Measurements from ENCODE around the gene COL23A1.

Gene COL23A1

GRCh38 chr5:178473854-178474253, 116.3 kb downstream of the COL23A1 start:
- ChIA-PET CTCF (no interaction called here), POLR2A (no interaction called here)
- no peaks in the 10 kb centered on the region for H3K9me3 ChIP-seq (ENCODE audit: control insufficient read depth, insufficient read depth, low read depth, low read length)
- no peaks in the 10 kb centered on the region for H3K36me3 ChIP-seq (ENCODE audit: control insufficient read depth in 2 of 2, insufficient read depth in 1 of 2, low read length in 2 of 2)
- H3K27ac ChIP-seq (ENCODE audit: extremely low read depth, low read depth, low read length): no peak overlapping the region
- no peak overlapping the region for H3K4me3 ChIP-seq (ENCODE audit: low read depth, low read length)
- no peaks in the 10 kb centered on the region for H3K4me1 ChIP-seq (ENCODE audit: control insufficient read depth, insufficient read depth, low read length)
- TF ChIP-seq ZNF26 (tag by site-specific recombination; IDR thresholded peaks at IDR 0.05): no peak
- no peak for TF ChIP-seq ZNF223 (tag by site-specific recombination; IDR thresholded peaks at IDR 0.05)
- no peak for TF ChIP-seq GFI1B (tag by site-specific recombination; IDR thresholded peaks at IDR 0.05)
- no peak for TF ChIP-seq PATZ1 (tag by site-specific recombination; IDR thresholded peaks at IDR 0.05)
- no peak for TF ChIP-seq HOXD13 (CRISPR knock-in tag; IDR thresholded peaks at IDR 0.05; ENCODE audit: borderline replicate concordance)
- TF ChIP-seq ZNF660 (tag by site-specific recombination; IDR thresholded peaks at IDR 0.05): no peak
- no peak for TF ChIP-seq INSM2 (tag by site-specific recombination; IDR thresholded peaks at IDR 0.05)
- no peak for TF ChIP-seq ZNF501 (tag by site-specific recombination; IDR thresholded peaks at IDR 0.05)
- no peak for TF ChIP-seq ZNF518A (tag by site-specific recombination; conservative IDR thresholded peaks at IDR 0.05; ENCODE audit: low read depth)
- no peak for TF ChIP-seq PRDM10 (tag by site-specific recombination; IDR thresholded peaks at IDR 0.05)
- no peak for TF ChIP-seq SCRT1 (tag by site-specific recombination; IDR thresholded peaks at IDR 0.05; ENCODE audit: borderline replicate concordance)
- no peak for TF ChIP-seq KLF7 (tag by site-specific recombination; IDR thresholded peaks at IDR 0.05; ENCODE audit: borderline replicate concordance)
- TF ChIP-seq ZNF391 (tag by site-specific recombination; IDR thresholded peaks at IDR 0.05; ENCODE audit: borderline replicate concordance, low read depth): no peak
- no peak for TF ChIP-seq ZNF645 (tag by site-specific recombination; IDR thresholded peaks at IDR 0.05)
- no peak for TF ChIP-seq ZNF777 (tag by site-specific recombination; IDR thresholded peaks at IDR 0.05; ENCODE audit: borderline replicate concordance)
- TF ChIP-seq BCL11B (tag by site-specific recombination; IDR thresholded peaks at IDR 0.05; ENCODE audit: low read depth): no peak
- no peak for TF ChIP-seq ZNF600 (tag by site-specific recombination; IDR thresholded peaks at IDR 0.05)

Measured in HEK293 (cell line).